ENCODE results near the gene NFE2L2.
"Not testable (repeated sequence)": the region's sequence is repeated elsewhere in the genome, so short reads cannot be mapped to it uniquely, and the experiment has no call there.

Gene NFE2L2

DNA sequence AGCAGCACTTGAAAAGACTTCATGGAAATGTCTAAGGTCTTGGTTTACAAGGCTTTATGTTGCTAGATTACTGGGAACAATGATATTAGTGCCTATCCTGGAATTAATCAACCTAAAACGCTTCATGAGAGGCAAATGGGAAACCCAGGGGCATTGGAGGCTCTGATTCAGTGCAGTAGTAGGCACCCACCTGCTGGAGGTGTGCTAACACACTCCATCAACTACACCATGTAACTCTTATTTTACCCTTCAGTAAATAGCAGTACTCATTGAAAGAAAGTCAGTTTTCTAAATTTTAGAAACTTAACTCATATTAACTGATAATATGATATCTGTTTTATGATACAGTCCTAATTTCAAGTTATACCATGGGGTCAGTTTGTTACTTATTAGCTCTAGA lies 69.3 kb downstream of the NFE2L2 start:
- DNase-seq (ENCODE audit: low spot score): no peak

DNA sequence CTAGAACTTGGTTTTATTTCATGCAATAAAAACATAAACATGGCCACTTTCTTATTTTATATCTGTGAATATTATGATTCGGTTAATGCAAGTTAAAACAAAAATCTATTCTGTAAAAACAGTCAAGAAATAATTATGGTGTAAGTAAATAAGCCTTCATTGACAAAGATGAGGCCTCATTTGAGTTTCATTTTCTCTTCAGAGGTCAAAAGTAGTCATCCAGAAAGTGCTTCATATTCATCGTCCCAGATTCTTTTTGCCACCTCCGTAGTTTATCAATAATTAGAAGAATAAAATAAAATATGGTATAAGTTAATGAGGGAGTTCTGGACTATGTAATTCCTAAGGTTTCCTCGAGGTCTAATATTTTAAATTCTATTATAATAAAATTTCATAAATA lies 71.3 kb downstream of the NFE2L2 start:
- DNase-seq (ENCODE audit: low spot score): no peak

DNA sequence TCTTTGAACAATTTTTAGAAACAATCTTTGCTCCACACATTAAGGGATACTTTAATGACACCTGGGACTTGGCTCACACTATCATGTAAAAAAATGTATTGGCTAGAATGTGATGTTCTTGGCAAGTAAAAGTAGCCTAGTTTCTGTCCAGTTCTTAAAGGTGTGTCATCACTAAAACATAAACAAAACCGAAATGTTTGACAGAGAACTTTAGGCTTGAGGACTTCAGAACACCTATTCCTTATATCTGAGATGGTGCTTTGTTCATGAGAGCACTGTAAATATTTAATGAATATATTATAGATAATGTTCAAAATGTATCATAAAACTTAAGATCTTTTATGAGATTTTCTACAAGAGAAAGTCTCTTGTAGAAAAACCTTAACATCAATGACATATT lies 71.7 kb downstream of the NFE2L2 start:
- DNase-seq (ENCODE audit: low spot score): no peak

DNA sequence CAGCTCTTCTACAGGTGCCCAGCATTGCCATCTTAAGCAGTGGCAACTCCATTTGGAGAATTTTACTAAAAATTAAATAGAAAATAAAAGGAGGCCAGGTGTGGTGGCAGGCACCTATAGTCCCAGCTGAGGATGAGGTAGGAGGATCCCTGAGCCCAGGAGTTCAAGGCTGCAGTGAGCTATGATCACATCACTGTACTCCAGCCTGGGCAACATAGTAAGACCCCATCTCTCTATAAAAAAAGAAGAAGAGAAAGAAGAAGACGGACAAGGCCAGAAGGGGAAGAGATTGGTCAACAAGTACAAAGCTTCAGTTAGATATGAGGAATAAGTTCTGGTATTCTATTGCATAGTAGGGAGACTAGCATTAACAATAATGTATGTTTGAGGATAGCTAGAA lies 73.6 kb downstream of the NFE2L2 start:
- DNase-seq (ENCODE audit: low spot score): no peak

DNA sequence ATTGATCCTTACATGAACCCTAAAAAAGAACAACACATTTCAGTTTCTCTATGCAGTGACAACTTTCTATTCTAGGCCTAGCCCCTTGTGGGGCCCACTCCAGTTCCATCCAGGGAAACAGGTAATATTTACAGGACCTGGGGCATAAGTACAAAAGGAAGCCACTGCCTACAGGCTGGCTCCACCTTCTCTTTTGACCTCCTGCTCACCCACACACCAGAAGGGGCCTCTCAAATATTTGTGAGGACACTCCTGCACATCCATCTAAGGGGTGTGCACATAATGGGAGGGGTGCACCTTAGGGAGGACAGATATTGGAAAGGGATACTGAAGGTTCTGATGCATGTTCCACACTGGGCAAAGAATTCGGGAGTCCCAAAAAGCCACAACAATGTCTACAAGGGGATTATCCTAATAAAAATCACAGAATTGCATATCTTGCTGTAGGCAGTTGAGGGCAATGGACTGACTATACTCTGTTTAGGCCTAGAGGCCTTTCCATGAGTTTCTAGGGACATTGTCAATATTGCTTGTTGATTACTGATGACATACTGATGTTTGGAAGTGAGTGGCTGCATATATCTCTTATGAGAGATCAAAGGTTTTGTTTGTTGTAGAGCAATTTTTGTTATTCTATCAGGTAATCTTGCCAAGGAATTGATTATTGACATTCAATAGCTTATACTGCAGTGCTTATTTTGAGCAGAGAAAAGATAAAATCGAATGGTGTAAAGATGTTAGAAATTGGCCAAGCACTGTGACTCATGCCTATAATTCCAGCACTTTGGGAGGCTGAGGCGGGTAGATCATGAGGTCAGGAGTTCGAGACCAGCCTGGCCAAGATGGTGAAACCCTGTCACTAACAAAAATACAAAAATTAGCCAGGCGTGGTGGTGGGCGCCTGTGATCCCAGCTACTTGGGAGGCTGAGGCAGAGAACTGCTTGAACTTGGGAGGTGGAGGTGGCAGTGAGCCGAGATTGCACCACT lies 75.8 kb downstream of the NFE2L2 start:
- no peak for DNase-seq (ENCODE audit: low spot score)

DNA sequence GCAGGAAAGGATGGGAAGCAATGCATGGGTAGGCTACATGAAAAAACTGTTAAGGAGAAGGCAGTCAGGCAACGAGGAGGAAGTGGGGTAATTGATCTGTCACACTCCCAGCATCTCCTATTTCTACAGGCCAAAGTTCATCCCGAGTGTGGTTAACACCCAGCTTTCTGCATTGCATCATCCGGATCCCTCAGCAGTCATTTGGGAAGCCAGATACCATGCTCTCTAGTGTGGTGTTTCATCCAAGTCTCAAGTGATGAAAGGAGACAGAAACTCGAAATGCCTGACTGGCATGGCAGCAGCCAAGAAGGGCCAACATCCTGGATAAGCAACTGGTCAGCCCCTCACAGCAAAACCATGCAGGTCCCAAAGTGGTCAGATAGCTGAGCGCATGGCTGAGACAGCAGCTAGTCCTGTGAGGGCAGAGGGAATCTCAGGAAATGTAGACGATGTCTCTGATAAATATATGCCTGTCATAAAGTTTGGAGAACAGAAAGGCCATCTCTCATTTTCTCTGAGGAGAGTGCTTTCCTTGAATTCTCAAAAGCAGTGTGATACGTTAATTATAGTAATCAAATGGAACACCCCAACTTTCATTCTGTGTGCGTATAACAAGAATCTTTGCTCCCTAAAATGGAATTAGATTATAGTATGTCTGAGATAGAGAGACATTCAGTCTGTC lies 76.8 kb downstream of the NFE2L2 start:
- DNase-seq (ENCODE audit: low spot score): no peak

DNA sequence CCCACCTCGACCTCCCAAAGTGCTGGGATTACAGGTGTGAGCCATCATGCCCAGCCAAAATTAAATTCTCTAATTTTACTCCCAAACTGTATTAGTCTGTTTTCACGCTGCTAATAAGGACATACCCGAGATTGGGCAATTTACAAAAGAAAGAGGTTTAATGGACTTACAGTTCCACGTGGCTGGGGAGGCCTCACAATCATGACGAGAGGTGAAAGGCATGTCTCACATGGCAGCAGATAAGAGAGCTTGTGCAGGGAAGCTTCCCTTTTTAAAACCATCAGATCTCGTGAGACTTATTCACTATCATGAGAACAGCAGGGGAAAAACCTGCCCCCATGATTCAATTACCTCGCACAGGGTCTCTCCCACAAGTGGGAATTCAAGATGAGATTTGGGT lies 78.5 kb downstream of the NFE2L2 start:
- not testable (repeated sequence) for DNase-seq (ENCODE audit: low spot score)

DNA sequence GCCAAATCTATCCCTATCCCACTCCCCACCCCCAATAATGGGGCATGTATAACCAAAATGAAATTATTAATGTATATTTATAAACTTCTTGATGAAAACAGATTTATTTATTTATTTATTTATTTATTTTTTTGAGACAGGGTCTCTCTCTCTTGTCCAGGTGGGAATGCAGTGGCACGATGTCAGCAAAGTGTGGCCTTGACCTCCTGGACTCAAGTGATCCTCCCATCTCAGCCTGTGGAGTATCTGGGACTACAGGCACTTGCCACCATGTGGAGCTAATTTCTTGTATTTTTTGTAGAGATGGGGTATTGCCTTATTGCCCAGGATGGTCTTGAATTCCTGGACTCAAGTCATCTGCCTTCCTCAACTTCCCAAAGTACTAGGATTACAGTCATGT lies 79.9 kb downstream of the NFE2L2 start:
- DNase-seq (ENCODE audit: low spot score): no peak

DNA sequence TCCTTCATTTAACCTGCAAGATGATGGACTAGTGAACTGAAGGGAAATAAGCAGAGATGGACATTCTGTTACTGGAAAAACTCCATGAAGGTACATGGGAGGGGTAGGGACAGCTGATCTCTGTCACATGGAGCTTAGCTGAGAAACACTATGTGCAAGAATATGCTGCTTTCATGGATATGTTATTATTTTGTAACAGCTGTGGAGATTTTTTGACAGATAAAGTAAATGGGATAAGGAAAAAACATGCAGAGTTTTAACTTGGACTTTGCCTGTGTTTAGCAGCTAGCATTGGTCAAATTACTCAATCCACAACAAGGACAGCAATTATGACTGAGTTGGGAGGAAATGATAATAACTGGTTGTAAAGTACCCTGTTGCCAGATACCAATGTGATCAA lies 80.7 kb downstream of the NFE2L2 start:
- DNase-seq (ENCODE audit: low spot score): no peak

Measured in Ammon's horn (tissue), 1 donor.